HG02840 (cell line): ENCODE measurements around the gene CACNA1C.

Experiments
- ATAC-seq: cut with Tn5 transposase; IDR thresholded peaks from one replicate; pipeline ENCODE4 v1.9.1; 2021; ENCODE audit warnings: mild to moderate bottlenecking, moderate library complexity, moderate number of reproducible peaks; ENCODE audit not compliant: unreplicated experiment, low FRiP score

Gene CACNA1C

DNA sequence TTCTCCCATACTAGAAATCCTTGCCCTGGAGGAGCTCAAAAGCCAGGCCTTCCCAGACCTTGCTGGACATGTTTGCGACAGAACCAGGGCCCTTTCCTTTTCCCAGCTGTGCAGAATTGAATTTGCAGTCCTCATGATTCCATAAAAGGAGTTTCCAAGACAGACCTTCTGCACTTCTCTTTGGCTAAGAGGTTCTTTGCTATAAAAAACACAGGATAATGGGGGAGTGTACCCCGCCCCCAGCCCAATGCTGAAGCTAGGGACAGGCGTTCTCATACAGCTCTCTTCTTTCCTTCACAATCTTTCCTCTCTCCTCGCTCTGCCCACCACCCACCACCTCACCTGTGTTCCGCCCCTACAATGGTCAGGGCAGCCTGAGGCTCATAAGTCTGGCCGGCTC is 569.7 kb downstream of the CACNA1C start:
- ATAC-seq = no peak

DNA sequence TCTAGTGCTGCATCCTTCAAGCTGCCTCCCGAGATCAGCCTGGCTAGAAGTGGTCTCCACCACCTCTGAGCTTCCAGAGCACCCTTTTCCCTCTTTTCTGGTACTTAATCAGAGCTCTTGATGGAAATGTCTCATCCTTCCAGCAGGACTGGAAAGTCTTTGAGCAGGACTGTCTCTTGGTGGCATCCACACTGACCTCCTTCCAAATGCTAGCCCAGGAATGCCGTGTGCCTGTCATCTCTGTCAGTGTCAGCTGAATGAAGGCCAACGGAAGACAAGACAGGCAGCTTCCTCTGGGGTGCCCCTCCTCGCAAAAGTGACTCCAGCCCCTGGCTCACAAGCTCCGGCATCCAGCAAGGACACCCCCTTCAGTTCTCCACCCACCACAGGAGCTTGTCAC is 570.7 kb downstream of the CACNA1C start:
- ATAC-seq = no peak

DNA sequence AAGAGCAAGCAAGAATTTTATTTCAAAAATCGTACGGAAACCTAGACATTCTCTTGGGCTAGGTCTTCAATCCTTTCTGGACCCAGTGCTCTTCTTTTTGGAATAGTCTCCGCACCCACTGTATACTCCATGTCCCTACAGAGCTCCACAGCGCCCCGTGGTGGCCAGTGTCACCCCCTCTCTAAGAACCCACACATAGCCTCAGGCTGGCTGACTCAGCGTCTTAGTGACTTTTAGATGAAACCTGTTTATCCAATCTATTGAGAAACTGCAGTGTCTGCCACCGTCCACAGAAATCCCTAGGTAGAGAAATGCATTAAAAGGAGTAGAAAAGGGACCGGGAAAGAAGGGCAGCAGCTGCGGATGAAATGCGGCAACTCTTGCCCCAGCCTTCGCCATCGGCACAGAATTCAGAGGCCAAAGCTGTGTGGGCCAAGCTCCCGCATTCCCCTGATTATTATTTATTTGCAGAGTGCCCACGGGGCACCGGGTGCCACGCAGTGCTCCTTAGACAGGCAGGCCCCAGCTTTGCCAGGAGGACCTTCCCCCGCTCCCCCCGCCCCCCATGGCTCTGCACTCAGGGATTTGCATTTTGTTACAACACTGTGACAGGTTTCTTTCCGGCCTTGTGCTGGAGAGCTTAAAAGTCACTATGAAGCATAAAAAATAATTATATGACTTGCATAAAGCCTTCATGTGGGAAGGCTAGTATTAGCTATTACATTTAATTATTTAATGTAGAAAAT is 571.9 kb downstream of the CACNA1C start:
- ATAC-seq = no peak

DNA sequence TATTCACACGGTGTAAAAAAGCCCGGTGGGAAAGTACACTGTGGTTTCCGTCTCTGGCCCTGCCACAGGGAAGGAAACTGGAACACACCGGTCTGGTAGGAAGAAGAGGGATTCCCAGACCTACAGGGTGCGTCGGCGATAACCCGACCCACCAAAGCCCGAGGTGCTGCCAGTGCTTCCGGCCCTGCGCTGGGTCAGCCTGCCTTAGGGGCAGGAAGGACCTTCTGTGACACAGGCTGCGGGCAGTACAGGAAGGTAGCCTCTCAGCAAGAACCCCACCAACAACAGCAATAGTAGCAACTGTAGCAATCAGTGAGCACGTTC is 572.5 kb downstream of the CACNA1C start:
- ATAC-seq = no peak

DNA sequence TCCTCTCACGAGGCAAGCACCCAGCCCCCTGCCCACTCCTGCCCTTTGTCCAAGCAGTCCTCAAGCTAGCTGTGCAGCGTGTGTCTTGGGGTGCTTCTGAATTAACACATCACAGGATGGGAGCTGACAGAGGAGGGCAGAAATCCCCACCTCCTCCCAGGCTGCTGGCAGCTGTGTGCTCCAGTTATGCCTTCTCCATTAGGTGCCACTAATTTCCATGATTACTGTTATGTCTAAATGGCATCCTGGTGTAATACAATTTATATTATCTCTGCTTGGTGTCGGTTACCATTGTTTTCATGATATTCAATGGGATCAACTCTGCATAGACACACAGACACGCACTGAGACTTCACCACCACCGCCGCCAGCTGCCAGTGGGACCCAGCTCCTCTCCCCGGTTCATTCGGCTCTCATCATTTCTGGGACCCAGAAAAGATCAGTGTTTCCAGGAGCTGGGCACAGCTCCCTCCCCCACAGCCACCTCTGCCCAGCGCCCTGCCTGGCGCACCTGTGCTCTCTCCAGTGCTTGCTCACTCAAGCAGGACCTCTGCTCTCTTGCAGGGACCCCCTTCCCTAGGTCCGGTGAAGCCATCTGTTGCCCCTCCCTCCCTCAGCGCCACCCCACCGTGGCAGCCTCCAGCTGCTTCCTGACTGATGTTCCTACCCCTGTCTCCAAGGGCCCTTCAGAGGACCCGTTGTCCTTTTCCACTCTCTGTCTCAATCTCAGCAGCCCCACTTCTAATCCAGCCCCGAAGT is 574.5 kb downstream of the CACNA1C start:
- no peak for ATAC-seq

DNA sequence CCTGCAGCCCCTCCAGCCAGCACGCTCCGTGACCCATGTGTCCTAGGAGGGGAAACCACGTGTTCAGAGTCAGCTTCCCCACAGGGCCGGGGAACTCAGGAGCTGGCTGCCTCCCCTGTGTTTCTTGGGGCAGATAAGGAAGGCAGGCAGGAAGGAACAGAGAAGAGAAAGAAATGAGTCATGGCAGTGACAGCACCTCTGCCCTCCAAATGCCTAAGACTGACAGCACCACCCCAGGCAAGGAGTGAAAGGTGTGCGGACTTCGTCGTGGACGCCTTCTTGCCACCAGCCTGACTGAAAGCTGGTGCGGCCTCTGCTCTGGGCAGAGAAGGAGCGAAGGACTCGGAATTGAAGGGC is 575.0 kb downstream of the CACNA1C start:
- ATAC-seq = no peak

DNA sequence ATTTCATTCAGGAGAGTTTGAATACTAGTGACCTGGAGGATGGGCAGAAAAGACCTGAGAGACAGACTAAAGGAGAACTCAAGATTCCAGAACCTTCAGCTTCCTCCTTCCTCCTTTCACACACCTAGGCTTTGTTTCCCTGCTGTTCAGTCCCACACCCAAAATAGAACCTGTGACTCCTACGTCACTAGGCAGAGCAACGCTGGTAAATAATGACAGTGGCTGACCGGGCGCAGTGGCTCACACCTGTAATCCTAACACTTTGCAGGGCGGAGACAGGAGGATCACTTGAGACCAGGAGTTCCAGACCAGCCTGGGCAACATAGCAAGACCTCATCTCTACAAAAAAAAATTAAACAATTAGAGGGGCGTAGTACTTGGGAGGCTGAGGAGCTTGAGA is 575.6 kb downstream of the CACNA1C start:
- no peak for ATAC-seq

DNA sequence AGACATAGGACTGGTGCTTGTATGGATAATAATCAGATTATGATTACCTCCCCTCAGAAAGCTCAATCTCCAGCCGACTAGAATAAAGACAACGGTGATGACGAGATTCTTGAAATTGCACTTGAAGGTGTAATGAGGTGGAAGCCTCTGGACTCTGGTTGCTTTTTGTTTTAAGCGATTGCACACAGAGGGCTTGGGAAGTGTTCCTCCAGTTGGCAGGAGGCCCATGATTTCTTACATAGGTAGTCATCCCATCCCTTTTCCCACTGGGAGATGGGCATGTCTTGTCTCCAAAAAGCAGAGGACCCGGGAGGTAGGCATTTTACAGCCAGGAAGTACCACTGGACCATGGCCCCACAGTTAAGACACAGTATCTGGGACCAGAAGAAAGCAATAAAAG is 576.3 kb downstream of the CACNA1C start:
- ATAC-seq = no peak

DNA sequence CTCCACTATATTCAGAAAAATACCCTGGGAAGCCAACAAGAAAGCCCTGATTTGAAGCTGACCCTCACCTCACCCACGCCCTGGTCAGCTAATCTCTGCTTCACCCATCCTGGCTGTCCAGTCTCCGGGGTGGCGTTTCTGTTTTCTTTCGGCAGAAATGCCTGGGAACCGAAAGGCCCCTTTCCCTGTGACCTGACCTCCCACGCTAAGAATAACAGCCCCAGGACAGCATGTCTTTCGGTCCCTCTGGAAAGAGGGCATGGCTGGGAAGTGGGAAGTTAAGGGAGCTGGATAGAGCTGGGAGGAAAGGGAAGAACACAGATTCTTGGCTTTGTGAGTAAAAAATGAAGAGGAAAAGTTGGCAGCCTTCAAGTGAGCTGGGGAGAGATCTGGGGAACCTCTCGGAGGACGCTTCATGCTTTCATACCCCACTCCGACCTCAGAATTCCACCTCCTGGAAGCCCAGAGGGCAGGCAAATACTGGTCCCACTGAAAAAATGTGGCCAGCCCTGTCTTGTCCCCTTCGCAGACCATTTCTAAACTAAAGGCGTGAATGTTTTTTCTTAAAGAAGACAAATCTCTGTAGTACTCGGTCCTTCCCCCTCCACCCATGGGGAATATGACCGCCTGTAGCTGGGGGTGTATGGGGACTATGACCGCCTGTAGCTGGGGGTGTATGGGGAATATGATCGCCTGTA is 579.0 kb downstream of the CACNA1C start:
- no peak for ATAC-seq

DNA sequence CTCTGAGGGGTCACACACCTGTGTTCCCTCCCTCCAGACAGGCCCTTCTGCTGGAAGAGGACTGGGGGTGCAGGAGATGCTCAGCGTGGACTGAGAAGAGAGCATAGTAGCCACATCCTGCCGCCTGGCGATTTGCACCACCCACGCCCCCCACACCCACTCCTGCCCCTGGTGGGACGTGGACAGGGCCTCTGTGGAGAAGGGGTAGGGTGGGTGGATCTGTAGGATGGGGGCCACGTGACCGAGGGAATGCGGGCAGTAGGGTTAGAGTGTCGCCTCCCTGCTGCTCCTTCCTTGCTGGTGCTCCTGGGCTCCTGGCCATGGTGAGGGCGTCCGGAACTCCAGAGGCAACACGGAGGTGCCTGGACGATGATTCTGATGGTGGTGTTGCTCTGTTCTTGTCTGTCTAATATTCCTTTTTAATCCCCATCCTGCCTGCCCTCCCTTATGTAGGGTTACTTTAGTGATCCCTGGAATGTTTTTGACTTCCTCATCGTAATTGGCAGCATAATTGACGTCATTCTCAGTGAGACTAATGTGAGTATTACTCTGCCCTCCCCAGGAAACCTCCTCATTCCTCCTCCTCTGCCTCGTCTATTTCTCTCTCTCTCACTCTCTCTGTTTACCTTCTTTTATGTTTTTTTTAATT is 580.5 kb downstream of the CACNA1C start:
- ATAC-seq = no peak

DNA sequence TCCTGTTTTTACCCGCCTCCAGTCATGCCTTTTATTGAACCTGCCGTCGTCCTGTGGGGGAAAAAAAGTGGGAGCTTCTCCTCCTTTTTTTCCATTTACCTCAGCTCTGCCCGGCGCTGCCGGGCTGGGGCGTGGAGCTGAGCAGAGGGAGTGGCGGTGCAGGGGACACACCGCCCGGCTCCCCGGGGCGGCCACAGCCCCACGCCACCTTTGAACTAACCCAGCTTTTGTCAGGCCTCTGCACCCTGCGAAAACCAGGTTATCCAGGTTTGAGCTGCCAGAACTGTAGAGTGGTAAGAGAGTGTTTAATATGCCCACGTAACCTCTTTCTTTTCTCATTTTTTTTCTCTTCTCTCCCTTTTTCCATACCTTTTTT is 581.0 kb downstream of the CACNA1C start:
- no peak for ATAC-seq

DNA sequence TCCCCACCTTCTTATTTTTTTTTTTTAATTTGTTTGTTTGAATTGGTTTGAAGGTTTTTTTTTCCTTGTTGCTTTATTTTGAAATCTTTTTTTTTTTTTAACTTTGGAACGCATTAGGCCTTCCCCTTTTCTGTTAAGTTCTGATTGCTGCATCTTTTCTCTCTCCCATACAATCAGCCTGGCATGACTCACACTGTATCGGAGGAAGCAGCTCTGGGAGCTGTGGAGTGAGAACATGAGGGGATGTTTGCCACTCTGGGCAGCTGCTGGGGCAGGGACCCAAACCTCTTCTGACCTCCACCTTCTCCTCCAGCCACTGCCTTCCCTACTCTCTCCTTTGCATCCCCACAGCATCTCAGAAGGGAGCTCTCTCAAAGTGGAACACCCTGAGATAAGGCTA is 581.7 kb downstream of the CACNA1C start:
- ATAC-seq = no peak

DNA sequence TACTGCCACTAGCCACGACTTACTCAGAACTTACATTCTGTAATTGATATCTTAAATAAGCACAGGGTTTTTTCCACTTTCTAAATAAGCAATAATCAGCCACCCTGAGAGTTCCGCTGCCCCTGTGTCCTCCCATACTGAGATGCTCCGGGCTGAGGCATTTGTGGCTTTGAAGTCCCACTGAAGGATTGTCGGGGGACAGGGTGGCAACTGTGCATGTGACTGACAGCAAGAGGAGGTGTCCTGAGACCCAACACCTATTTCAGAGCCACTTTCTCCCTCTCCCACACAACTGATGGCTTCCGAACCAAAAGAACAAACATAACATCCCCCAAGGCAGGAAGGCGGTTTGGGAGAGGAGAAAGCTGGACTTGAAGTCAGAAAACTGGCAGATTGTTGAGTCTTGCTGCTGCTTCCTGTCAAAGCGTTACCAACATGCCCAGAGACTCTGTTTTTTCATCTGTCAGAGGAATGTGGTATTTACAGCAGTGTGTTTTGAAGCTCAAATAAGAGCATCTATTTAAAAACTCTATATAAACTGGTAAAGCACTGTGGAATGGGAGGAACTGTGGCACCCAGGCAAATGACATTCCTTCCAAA is 584.1 kb downstream of the CACNA1C start:
- no peak for ATAC-seq

DNA sequence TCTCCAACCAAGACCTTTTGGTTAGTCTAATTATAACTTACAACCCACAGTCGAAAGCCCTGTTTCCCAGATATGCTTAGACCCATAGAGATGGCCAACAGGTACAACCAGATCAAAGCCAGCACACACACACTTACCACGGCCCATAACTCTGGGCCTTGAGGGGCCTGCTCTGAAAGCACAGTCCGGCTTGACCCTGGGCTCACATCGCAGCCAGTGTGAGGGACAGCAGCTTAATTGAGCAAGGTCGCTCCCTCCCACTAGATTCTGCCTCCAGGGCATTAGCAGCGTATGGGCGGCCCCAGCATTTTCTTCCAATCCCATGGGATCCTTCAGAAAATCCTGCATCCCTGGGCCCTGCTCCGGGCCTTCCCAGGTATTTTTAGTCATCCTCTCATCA is 584.6 kb downstream of the CACNA1C start:
- ATAC-seq = no peak

DNA sequence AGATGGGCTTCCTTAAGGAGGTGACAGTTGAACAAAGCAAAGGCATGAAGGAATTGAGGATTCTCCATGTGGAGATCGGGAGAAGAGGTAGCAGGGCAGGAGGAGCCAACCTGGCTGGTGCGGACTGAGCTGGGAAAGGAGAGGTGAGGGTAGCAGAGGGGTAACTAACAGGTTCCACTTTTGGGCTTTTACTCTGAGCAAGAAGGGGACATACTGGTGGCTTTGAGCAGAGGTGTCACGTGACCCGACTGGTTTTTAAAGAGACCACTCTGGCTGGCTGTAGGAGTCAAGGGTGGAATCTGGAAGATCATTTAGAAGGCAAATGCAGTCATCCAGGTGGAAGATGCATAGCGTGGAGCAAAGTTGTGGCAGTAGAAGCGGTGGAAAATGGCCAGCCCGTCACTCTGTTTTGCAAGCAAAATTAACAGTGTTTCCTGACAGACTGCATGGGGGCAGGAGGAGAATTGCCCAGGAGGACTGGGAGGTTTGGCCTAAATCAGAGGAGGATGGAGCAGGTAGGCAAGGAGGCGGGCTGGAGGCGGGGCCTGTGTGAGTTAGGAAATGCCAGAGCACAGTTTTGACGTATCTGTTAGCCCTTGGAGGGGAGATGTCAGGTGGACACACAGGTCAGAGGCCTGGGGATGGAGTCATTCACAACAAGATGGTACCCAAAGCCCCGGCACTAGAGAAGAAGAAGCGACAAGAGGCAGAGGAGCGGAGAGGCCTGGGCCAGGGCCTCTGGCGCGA is 585.7 kb downstream of the CACNA1C start:
- ATAC-seq = no peak

DNA sequence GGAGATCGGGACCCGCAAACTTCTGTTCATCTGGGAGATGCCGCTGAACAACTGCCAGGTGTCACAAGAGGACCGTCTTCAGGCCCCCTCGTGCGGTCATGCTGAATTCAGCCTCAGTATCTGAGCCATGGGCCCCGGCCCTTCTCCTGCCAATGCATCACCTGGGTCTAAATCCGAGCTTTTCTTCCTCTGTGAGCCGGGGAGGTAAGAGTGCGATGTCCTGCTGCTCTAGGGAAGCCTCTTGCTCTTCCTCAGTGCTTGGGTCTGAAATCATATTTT is 586.2 kb downstream of the CACNA1C start:
- no peak for ATAC-seq

DNA sequence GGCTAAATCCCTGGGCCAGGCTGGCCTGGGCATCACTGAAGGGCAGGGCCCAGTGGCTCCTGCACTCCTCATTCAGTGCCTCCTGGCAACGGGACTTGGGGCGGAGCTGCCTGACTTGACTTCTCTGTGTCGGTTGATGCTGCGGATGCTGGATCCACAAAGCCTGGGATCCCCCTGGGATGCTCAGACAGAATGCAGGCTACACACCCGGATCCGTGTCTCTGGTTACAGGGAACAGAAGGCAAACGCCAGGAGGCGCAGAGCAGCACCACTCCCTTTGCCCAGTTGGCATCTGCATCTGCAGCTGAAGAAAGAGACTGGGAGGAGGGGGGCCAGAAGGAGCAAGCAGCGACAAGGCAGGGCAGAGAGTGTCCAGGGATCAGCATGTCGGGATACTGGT is 587.5 kb downstream of the CACNA1C start:
- no peak for ATAC-seq

DNA sequence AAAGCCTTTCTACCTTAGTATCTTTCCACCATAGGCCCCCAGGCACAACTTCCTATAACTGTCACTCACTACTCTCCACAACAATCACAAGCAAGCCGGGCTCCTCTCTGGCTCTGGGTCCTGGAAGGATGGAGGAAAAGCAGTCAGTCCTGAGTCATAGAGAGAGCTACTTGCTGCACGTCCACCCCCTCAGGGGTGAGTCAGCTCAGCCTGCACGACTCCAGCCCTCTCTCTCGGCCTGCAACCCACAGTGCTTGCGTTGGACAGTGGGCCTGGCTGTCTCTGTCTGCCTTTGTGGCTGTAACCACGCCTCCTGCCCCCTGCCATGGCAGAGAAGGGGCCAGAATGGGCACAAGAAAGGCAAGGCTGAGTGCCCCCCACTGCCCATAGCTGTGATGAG is 587.9 kb downstream of the CACNA1C start:
- ATAC-seq = no peak

DNA sequence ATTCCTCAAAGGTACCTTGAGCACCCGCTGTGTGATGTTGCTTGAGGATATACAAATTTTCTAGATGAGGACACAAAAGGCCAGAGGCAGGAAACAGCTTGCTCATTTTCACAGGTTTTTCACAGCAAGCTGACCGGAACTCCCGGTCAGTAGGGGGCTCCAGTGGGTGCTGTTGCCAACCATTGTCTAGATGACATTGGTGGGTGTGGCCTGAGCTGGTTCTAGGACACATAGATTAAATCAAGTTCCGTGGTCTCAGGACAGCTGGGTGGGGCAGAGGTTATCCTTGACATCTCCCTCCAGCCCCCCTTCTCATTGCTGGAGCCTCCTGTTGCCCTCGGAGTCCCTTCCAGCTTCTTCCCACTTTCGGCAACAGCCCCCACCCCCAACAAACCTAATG is 588.4 kb downstream of the CACNA1C start:
- ATAC-seq = no peak

DNA sequence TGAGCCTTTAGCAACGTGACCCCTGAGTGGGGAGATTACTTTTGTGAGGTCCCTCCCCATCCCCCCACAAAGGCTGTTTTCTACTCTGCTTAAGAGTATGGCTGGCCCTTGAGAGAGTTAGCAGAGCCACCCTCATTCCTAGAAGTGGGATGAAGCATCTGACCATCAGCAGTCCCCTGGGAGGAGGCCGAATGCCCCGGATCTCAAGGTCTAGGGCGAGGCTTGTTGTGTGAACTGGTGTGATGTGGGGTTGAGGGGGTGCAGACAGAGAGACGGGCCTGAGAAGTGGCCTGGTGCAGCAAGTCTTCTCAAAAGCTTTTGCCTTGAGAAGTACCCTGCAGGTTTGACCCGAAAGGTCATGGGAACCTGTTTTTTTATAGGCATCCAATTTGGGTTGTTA is 589.0 kb downstream of the CACNA1C start:
- ATAC-seq = no peak
